H9 (cell line): ENCODE measurements around the gene ENGASE. TPM values are rescaled to one million over a fixed set of nuclear protein-coding genes. Genes with fewer than 3 reads are reported as not detected.
A peak's percentile ranks its signal among the peaks of the same experiment; 100 is the strongest.
"Not testable (repeated sequence)": the region's sequence is repeated elsewhere in the genome, so short reads cannot be mapped to it uniquely, and the experiment has no call there.

ENCODE experiments used
- DNase-seq: peaks from one replicate; pipeline ENCODE4 v3.0.0-alpha.2; 2017
- H2AFZ ChIP-seq: one replicate; pipeline ENCODE4 v1.6.1; 2013; ENCODE audit warnings: mild to moderate bottlenecking, low read length, control low read depth, moderate library complexity
- H2AK5ac ChIP-seq: 2 replicates; pipeline ENCODE4 v1.6.1; 2013; ENCODE audit warnings: low read length, control low read depth, mixed read lengths; ENCODE audit not compliant: insufficient read length
- H2BK120ac ChIP-seq: one replicate; pipeline ENCODE4 v1.6.1; 2013; ENCODE audit warnings: low read depth, mild to moderate bottlenecking, low read length, control low read depth, inconsistent platforms; ENCODE audit not compliant: poor library complexity, severe bottlenecking
- H2BK12ac ChIP-seq: 2 replicates; pipeline ENCODE4 v1.6.1; 2013; ENCODE audit warnings: low read length, control low read depth, mixed read lengths, low read depth; ENCODE audit not compliant: insufficient read length
- H2BK15ac ChIP-seq: 2 replicates; pipeline ENCODE4 v1.6.1; 2013; ENCODE audit warnings: low read depth, low read length, control low read depth
- H2BK20ac ChIP-seq: one replicate; pipeline ENCODE4 v1.6.1; 2013; ENCODE audit warnings: low read depth, mild to moderate bottlenecking, low read length, control low read depth, inconsistent platforms; ENCODE audit not compliant: poor library complexity, severe bottlenecking
- H2BK5ac ChIP-seq: 2 replicates; pipeline ENCODE4 v1.6.1; 2013; ENCODE audit warnings: low read length, control low read depth, mixed read lengths; ENCODE audit not compliant: insufficient read length
- H3K14ac ChIP-seq: 2 replicates; pipeline ENCODE4 v1.6.1; 2013; ENCODE audit warnings: low read length, control low read depth; ENCODE audit not compliant: insufficient read depth
- H3K18ac ChIP-seq: 2 replicates; pipeline ENCODE4 v1.6.1; 2013; ENCODE audit warnings: low read depth, mild to moderate bottlenecking, mixed read lengths, low read length, control low read depth; ENCODE audit not compliant: insufficient read length
- H3K23ac ChIP-seq: 2 replicates; pipeline ENCODE4 v1.6.1; 2013; ENCODE audit warnings: low read length, control low read depth, mixed read lengths, low read depth; ENCODE audit not compliant: insufficient read length
- H3K23me2 ChIP-seq: 2 replicates; pipeline ENCODE4 v1.6.1; 2013; ENCODE audit warnings: low read depth, mild to moderate bottlenecking, mixed read lengths, low read length, control low read depth; ENCODE audit not compliant: insufficient read length, poor library complexity, severe bottlenecking
- H3K27ac ChIP-seq: 2 replicates; pipeline ENCODE4 v1.5.1; 2013; ENCODE audit warnings: low read length, control low read depth, mixed read lengths, low read depth; ENCODE audit not compliant: insufficient read length
- H3K27me3 ChIP-seq: 2 replicates; pipeline ENCODE4 v1.6.1; 2013; ENCODE audit warnings: low read length, control low read depth, inconsistent platforms; ENCODE audit not compliant: insufficient read depth
- H3K4ac ChIP-seq: 2 replicates; pipeline ENCODE4 v1.6.1; 2013; ENCODE audit warnings: low read depth, mild to moderate bottlenecking, control low read depth, inconsistent platforms, low read length, moderate library complexity
- H3K4me1 ChIP-seq: 2 replicates; pipeline ENCODE4 v1.6.1; 2013; ENCODE audit warnings: low read length, control low read depth, inconsistent platforms; ENCODE audit not compliant: insufficient read depth
- H3K4me2 ChIP-seq: 2 replicates; pipeline ENCODE4 v1.6.1; 2013; ENCODE audit warnings: low read length, control low read depth, mixed read lengths; ENCODE audit not compliant: insufficient read length, insufficient read depth
- H3K56ac ChIP-seq: 2 replicates; pipeline ENCODE4 v1.6.1; 2013; ENCODE audit warnings: low read depth, mild to moderate bottlenecking, mixed read lengths, low read length, control low read depth; ENCODE audit not compliant: insufficient read length
- H3K79me1 ChIP-seq: 2 replicates; pipeline ENCODE4 v1.6.1; 2013; ENCODE audit warnings: low read depth, mild to moderate bottlenecking, moderate library complexity, low read length, control low read depth, inconsistent platforms; ENCODE audit not compliant: insufficient read depth, poor library complexity, severe bottlenecking
- H3K79me2 ChIP-seq: 2 replicates; pipeline ENCODE4 v1.6.1; 2013; ENCODE audit warnings: low read length, control low read depth, inconsistent platforms; ENCODE audit not compliant: insufficient read depth
- H3K9ac ChIP-seq: 2 replicates; pipeline ENCODE4 v1.6.1; 2013; ENCODE audit warnings: low read length, control low read depth, mixed read lengths; ENCODE audit not compliant: insufficient read length; ENCODE audit errors: extremely low read depth
- H3K9me3 ChIP-seq: one replicate; pipeline ENCODE4 v1.6.1; 2013; ENCODE audit warnings: low read depth, low read length, inconsistent platforms; ENCODE audit not compliant: control insufficient read depth
- H3T11ph ChIP-seq: one replicate; pipeline ENCODE4 v1.6.1; 2013; ENCODE audit warnings: mild to moderate bottlenecking, low read length, control low read depth, inconsistent platforms
- H4K20me1 ChIP-seq: one replicate; pipeline ENCODE4 v1.6.1; 2013; ENCODE audit not compliant: control insufficient read depth, insufficient read length, insufficient read depth
- H4K5ac ChIP-seq: 2 replicates; pipeline ENCODE4 v1.6.1; 2013; ENCODE audit warnings: low read depth, mild to moderate bottlenecking, mixed read lengths, low read length, control low read depth; ENCODE audit not compliant: insufficient read length
- H4K8ac ChIP-seq: replicated peaks from 2 replicates; pipeline ENCODE4 v1.6.1; 2013; ENCODE audit warnings: low read length, control low read depth, mixed read lengths, low read depth; ENCODE audit not compliant: insufficient read length
- H4K91ac ChIP-seq: 2 replicates; pipeline ENCODE4 v1.6.1; 2013; ENCODE audit warnings: low read depth, mild to moderate bottlenecking, moderate library complexity, mixed read lengths, low read length, control low read depth; ENCODE audit not compliant: insufficient read length
- H3K27ac Mint-ChIP-seq, 3 experiments: 2 replicates in 2 of 3; 3 replicates in 1 of 3; pipeline ENCODE4 v1.8.0; 2020 to 2021; ENCODE audit warnings: mixed read lengths in 3 of 3, mild to moderate bottlenecking in 1 of 3, moderate library complexity in 1 of 3
- H3K27me3 Mint-ChIP-seq: 2 replicates; pipeline ENCODE4 v1.8.0; 2021; ENCODE audit warnings: low read depth, mild to moderate bottlenecking, moderate library complexity, mixed read lengths
- H3K36me3 Mint-ChIP-seq, 3 experiments: 2 replicates in 2 of 3; 3 replicates in 1 of 3; pipeline ENCODE4 v1.8.0; 2020 to 2021; ENCODE audit warnings: low read depth in 3 of 3, mixed read lengths in 3 of 3; ENCODE audit not compliant: insufficient read depth in 1 of 3
- H3K4me1 Mint-ChIP-seq, 2 experiments: 2 replicates each; pipeline ENCODE4 v1.8.0; 2020; ENCODE audit warnings: mixed read lengths in 2 of 2
- H3K4me3 Mint-ChIP-seq, 2 experiments: 2 replicates in 1 of 2; 3 replicates in 1 of 2; pipeline ENCODE4 v1.8.0; 2020 to 2021; ENCODE audit warnings: mild to moderate bottlenecking in 2 of 2, mixed read lengths in 2 of 2, moderate library complexity in 1 of 2
- H3K9me3 Mint-ChIP-seq, 2 experiments: 2 replicates in 1 of 2; 3 replicates in 1 of 2; pipeline ENCODE4 v1.8.0; 2020; ENCODE audit warnings: mild to moderate bottlenecking in 2 of 2, mixed read lengths in 2 of 2, moderate library complexity in 1 of 2
- CTCF ChIP-seq: fragments of 200-600 bp; sonication (generic); conservative IDR thresholded peaks from 3 replicates; pipeline ENCODE4 v1.8.0; 2021; ENCODE audit warnings: antibody characterized with exemption, mild to moderate bottlenecking
- WGBS: extraction: QIAGEN DNeasy Blood & Tissue Kit; methylation state at CpG from one replicate; pipeline ENCODE4 v1.1.7; 2013; ENCODE audit warnings: missing lambda C conversion rate, low lambda C conversion rate, mixed read lengths; ENCODE audit not compliant: insufficient read length; ENCODE audit errors: extremely low coverage; 5-methylcytosine and 5-hydroxymethylcytosine counted together
- total RNA-seq: library from RNA; stranded (reverse); gene quantifications from 2 replicates; pipeline ENCODE4 v1.2.1, GENCODE V29; 2021

ENGASE gene
- total RNA-seq, 1 experiment from 2014 or later, result 20.6 TPM

GRCh38 chr17:79073706-79074088, 927 bp upstream of the ENGASE start:
- H4K8ac ChIP-seq, result no peak overlapping the region
- no peak overlapping the region for H2BK20ac ChIP-seq
- no peak overlapping the region for H2AFZ ChIP-seq
- H3K4me2 ChIP-seq, result no peak overlapping the region
- Mint-ChIP-seq H3K4me3 (no peak overlapping the region), H3K27ac (no peak overlapping the region), H3K27me3 (peaks cover 34% of the 10 kb centered on the region), H3K9me3 (no peaks in the 10 kb centered on the region), H3K36me3 (peaks cover 0 to 9% (median 8%) of the 10 kb centered on the region in 3 experiments; a peak in 5 of 7 replicates), H3K4me1 (peaks cover 8% of the 10 kb centered on the region in 2 experiments)
- no peak overlapping the region for H2BK5ac ChIP-seq
- H3K18ac ChIP-seq, result no peak overlapping the region
- H3K4me1 ChIP-seq, result no peaks in the 10 kb centered on the region
- H2BK12ac ChIP-seq, result no peak overlapping the region
- H4K5ac ChIP-seq, result no peak overlapping the region
- H3K27me3 ChIP-seq, result no peaks in the 10 kb centered on the region
- H3K56ac ChIP-seq, result no peak overlapping the region
- no peak for TF ChIP-seq CTCF
- no peak overlapping the region for H2BK15ac ChIP-seq
- H3K79me1 ChIP-seq, result no peaks in the 10 kb centered on the region
- H2BK120ac ChIP-seq, result no peak overlapping the region
- no peaks in the 10 kb centered on the region for H3K79me2 ChIP-seq
- H3K4ac ChIP-seq, result no peak overlapping the region
- H3T11ph ChIP-seq, result no peak overlapping the region
- DNase-seq, result no peak
- no CpG with 5 or more reads among the region's 6 CpGs for WGBS
- no peak overlapping the region for H3K23ac ChIP-seq
- H3K27ac ChIP-seq, result no peak overlapping the region
- H3K23me2 ChIP-seq, result no peaks in the 10 kb centered on the region
- no peaks in the 10 kb centered on the region for H4K20me1 ChIP-seq
- H3K9ac ChIP-seq, result no peak overlapping the region
- H2AK5ac ChIP-seq, result no peak overlapping the region
- H3K9me3 ChIP-seq, result no peaks in the 10 kb centered on the region
- no peak overlapping the region for H4K91ac ChIP-seq
- H3K14ac ChIP-seq, result no peak overlapping the region

DNA sequence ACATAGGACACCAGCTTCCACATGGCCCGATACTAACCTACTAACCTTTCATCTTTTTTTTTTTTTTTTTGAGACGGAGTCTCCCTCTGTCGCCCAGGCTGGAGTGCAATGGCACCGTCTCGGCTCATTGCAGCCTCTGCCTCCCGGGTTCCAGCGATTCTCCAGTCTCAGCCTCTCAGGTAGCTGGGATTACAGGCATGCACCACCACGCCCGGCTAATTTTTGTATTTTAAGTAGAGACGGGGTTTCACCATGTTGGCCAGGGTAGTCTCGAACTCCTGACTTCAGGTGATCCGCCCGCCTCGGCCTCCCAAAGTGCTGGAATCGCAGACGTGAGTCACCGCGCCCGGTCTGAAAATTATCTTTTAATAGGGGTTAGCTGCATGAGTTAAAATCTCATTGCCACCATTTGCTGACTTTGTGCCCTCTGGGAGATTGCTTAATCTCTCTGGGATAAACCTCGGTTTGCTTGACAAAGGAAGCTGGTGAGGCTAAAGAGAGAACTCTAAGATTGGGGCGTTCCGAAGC, 439 bp upstream of the ENGASE start:
- H2BK20ac ChIP-seq, H2BK15ac ChIP-seq, H4K91ac ChIP-seq, H2AK5ac ChIP-seq, H3K23me2 ChIP-seq, H3K79me1 ChIP-seq, H3K79me2 ChIP-seq, H4K8ac ChIP-seq, H2BK5ac ChIP-seq, DNase-seq, H3K56ac ChIP-seq, H3K27me3 ChIP-seq, H3K4ac ChIP-seq, H3T11ph ChIP-seq, H4K5ac ChIP-seq, H2BK120ac ChIP-seq, H3K4me2 ChIP-seq, H3K27ac ChIP-seq, H3K27ac Mint-ChIP-seq, H3K9me3 Mint-ChIP-seq, H3K14ac ChIP-seq, H3K23ac ChIP-seq, H2AFZ ChIP-seq, H3K4me1 Mint-ChIP-seq, H2BK12ac ChIP-seq, H4K20me1 ChIP-seq, H3K9ac ChIP-seq, H3K18ac ChIP-seq, H3K9me3 ChIP-seq, H3K4me1 ChIP-seq: not testable (repeated sequence)
- Mint-ChIP-seq H3K4me3 (peak overlapping the region; percentile 59 to 73), H3K36me3 (peaks cover 0 to 11% (median 9%) of the 10 kb centered on the region in 3 experiments; a peak in 5 of 7 replicates), H3K27me3 (peaks cover 34% of the 10 kb centered on the region)
- no CpG with 5 or more reads among the region's 22 CpGs for WGBS
